Measurements from ENCODE around the gene CNNM4. TPM values are rescaled to one million over a fixed set of nuclear protein-coding genes. Genes with fewer than 3 reads are reported as not detected.

The CNNM4 gene
- total RNA-seq: 11.5 and 12.5 TPM in 2 replicates

DNA sequence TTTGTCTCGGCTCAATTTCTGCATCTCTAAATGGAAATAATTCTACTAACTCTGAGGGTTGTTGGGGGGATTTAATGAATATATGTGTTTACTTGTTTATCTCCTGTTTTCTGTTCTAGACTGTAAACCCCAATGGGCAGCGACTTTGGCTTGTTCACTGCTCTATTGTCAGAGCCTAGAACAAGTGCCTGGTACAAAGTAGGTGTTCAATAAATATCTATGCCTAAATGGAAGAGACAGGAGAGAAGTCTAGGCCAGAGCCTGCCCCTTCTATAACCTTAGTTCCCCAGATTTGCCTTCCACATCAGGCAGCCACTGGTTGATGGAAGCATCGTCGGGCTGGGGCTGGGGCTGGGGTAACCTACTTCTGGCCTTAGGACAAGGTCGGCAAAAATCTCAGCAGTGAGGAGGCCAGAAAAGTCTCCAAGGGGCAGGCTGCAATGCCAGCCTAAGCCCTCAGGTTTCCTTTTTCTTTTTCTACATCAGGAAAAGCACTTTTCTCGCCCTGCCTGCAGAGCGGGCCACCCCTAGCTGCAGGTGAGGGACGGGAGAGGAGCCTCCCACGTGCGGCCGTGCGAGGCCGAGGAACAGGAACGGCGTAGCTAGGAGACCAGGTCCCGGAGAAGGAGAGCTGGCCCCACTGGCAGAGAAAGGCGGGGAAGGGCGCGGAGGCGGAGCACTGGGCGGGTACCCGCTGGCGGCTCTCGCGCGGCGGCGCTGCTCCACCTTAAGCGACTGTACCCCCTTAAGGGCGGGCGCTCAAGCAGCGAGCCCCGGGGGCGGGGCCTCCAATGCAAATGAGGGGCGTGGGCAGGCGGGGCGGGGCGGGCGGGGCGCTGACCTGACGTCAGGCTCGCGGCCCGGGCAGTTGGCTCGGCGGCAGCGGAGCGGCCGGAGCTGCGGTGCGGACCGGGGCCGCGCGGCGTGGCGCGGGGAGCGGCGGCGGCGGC, at the start of gene CNNM4:
CNNM4 (plus strand) TSS at position 867 of the 950 bp plus-strand sequence. CDS start 98 bp downstream, outside the sequence.
- intact Hi-C loops (cut with micrococcal nuclease): loop anchor here (1.0 to 5.0 kb wide), 12 partner anchors 20 to 494 kb away; partner anchors contain the start of genes ANKRD36, ARID5A, CIAO1 and CNNM3

GRCh38 chr2:96710985-96711384, 49.7 kb upstream of the CNNM4 start:
- intact Hi-C loops (cut with micrococcal nuclease): no loop called here

DNA sequence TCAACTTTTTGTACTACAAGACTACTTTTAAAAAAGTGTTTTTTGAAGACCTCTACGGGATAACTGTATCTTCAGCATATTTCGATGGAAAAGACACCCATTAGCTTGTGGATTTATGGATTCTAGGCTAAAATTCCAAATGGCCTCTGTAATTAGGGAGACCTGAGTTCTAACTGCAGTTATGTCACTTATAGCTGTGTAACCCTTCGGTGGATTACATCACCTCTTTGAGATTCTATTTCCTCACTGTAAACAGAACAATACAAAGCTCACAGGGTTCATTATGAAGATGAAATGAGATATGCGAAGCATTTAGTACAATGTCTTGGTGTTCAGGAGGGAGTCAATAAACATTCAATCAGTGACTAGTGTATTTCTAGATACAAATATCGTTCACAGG, 45.0 kb upstream of the CNNM4 start:
- intact Hi-C loops (cut with micrococcal nuclease): no loop called here

DNA sequence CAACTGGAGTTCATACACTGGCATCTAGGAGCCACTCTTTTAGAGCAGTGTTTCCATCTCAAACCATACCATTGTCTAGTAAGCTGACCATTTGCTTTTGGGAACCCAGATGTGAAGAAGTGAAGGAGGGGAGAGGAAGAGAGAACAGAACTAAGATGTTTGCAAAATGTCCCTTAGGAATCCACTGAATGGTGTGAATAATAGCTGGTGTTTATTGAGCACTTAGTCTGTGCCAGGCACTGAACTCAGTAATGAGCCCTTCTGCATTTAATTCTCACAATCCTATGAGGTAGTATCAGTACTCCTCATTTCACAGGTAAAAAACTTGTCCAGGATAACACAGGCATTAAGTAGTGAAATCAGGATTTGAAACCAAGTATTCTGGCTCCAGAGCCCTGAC, 44.3 kb upstream of the CNNM4 start:
- intact Hi-C loops (cut with micrococcal nuclease): no loop called here

GRCh38 chr2:96726131-96726530, 34.6 kb upstream of the CNNM4 start:
- intact Hi-C loops (cut with micrococcal nuclease): no loop called here

GRCh38 chr2:96727431-96727830, 33.3 kb upstream of the CNNM4 start:
- intact Hi-C loops (cut with micrococcal nuclease): no loop called here

GRCh38 chr2:96729748-96730147, 31.0 kb upstream of the CNNM4 start:
- intact Hi-C loops (cut with micrococcal nuclease): no loop called here

DNA sequence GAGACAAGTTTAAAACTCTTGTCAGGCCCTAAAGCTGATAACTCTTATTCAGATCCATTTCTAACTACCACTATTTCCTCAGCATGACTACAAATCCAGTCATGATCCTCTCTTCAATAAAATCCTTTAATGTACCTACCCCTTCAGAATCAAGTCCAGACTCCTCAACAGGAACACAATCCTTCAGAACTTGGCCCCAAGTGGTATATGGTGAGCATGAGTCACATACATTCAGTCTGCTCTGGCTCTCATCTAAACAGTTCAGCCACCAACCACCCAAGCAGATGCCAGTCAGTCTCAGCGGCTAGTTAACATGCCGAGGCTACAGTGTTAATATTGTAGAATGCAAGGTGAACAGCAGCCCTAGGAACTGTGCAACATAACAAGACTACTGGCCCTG, 30.5 kb upstream of the CNNM4 start:
- intact Hi-C loops (cut with micrococcal nuclease): no loop called here

DNA sequence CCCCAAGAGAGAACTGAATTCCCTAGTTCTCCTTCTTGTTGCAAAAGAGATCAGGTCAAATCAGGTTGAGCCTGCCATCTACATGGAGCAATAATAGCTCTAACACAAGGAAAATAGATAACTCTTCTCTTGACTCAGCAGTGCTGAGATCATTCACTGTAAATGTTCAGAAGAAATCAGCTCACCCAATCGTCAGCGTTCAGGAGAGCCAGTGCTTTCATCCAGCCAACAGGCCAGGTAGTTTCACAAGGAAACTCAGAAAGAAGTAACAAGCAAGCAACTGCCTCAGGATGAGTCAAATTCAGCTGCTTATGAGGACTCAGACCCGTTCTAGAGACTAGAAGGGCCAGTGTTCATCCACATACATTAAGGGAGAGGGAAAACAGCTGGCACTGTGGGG, 26.8 kb upstream of the CNNM4 start:
- intact Hi-C loops (cut with micrococcal nuclease): no loop called here

DNA sequence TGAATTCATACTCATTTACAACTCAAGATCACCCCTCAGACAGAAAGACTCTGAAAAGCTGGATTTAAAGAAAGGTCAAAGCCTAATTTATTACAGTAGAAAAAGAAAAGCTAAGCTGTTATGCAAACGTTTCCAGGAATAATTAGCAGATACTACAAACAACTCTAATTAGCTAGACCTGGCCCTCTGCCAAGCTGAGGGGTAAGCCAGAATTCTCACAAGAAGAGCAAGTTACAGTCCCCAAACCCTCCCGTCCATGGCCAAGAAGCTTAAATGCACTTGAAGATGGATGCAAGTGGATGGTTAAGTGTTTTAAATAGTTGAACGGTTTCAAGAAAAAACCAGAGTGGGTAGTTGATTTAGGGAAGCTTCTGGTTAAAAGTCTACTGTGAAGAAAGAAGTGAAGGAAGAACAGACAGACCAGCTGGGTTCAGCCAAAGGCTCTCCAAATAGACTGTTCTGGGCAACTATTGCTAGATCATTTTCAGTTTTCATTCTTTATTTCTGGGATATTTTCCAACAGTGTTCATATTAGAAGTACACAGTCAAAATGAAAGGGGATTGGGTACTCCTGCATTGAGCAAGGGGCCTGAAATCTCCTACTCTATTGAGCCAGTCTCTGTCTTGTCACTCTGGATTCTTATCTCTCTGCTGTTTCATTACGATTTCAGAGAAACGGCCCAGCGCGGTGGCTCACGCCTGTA, 25.7 kb upstream of the CNNM4 start:
- intact Hi-C loops (cut with micrococcal nuclease): no loop called here

GRCh38 chr2:96737251-96737650, 23.5 kb upstream of the CNNM4 start:
- intact Hi-C loops (cut with micrococcal nuclease): no loop called here

DNA sequence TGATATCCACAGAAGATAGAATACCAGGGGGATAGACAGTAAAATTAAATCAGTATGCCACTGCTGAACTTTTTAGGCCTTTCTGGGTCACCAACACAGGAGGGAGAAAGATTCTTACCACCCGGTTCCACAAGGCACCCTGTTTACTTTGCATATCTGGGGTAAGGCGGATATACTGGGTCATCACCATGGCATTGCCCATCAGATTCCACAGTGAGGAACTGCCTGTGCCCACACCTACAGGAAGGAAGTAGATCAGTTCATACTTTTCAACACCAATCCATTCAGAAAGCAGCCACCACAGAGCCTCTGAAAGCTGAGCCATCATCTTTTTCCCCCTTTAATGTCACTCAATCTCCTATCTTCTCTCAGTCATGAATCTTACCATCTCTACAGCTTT, 22.9 kb upstream of the CNNM4 start:
- intact Hi-C loops (cut with micrococcal nuclease): no loop called here

GRCh38 chr2:96739076-96739632, 21.5 kb upstream of the CNNM4 start:
- intact Hi-C loops (cut with micrococcal nuclease): no loop called here

DNA sequence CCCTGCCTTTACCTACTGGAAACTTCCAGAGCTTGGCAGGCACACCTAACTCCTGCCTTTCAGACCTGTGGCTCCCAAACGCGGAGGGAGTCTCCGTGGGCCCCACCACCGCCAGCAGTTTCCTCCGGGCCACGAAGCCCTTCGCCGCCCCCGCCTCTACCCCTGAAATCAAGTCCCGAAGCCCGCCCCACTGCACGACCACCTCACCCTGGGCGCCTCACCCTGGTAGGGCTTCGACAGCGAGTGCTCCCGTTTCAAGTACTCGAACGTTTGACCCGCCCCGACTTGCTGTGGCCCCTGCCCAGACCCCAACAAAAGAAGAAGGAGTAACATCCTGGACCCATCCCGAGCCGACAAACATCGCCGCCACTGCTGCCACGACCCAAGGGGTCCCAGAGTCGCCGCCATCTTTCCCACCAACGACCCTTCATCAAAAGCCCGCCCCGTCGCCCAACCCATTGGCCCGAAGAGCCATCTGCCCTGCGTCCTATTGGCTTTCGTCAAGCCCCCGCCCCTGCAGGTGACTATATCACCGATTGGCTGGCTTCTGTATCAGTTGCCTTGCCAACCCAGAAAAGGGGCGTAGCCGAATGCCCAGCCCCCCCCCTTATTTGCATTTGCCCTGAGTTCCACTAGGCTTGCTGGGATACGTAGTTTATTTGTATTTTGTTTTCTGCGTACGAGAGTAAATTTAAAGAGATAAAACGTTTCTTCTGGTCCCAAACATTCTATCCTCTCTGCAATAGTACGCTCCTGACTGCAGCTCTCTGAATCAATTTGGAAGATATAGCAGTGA, 20.9 kb upstream of the CNNM4 start, which contains the start of gene LMAN2L:
LMAN2L (minus strand) TSS at position 432 of the 796 bp plus-strand sequence; CDS start at position 408, 24 bp downstream.
- intact Hi-C loops (cut with micrococcal nuclease): loop anchor here (1.0 to 5.0 kb wide), 16 partner anchors 20 to 924 kb away; partner anchors contain the start of genes ACTR1B, ANKRD39, ARID5A and CIAO1

DNA sequence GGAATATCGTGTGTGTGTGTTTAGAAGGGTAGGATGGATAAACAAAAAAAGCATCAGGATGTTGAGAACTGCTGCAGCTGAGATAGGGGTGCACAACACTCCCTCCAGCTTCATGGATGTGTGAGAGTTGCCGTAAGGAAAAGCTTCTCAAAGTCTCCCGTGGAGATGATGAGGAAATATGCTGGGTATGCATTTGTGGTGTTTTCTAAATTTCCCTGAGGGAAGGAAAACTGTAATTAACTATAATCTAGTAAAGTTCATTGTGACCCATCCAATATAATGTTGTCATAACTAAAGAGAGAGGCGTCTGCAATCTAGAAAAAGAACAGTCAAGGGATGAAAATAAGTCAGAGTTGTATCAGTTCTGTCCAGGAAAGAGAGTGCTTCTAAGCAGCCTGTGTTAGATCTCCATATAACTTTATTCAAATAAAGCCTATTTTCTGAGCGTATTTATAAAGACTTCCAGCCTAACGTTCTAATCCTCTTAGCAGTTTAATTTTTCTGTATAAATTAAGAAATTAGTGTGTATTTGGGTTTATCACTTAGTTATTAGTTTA, 13.6 kb upstream of the CNNM4 start:
- intact Hi-C loops (cut with micrococcal nuclease): no loop called here

DNA sequence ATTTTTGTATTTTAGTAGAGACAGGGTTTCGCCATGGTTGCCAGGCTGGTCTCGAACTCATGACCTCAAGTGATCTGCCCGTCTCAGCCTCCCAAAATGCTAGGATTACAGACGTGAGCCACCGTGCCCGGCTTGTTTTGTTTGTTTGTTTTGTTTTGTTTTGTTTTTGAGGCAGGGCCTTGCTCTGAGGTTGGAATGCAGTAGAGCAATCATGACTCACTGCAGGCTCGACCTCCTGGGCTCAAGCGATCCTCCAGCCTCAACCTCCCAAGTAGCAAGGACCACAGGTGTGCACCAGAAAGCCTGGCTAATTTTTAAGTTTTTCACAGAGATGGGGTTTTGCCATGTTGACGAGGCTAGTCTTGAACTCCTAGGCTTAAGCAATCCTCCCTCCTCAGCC, 8.9 kb upstream of the CNNM4 start:
- intact Hi-C loops (cut with micrococcal nuclease): no loop called here

DNA sequence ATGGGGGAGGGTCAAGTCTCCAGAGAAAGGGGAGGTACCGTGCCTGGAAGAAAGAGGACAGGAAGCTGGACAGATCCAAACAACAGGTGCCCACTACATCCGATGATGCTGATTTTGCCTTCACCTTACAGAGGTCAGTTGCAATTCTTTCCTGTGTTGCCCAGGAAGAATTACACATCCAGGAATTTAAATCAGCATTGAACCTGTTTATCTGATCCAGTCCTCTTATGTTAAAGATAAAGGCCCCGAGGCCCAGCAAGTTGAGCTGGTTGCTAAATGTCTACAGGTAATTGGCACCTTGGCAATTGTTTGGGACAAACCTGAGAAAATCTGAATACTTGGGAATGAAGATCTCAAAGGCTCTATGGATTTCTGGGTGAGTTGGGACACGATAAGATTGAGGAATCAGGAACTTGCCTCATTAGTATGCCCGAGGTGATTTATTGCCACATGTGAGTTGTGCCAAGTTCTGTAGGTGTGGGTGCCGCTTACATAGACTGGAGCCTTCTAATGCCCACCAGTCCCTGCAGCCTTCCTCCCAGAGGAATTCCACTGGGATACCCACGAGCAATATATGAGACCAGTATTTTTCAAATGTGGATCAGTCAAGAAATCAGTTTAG, 6.9 kb upstream of the CNNM4 start:
- intact Hi-C loops (cut with micrococcal nuclease): no loop called here

DNA sequence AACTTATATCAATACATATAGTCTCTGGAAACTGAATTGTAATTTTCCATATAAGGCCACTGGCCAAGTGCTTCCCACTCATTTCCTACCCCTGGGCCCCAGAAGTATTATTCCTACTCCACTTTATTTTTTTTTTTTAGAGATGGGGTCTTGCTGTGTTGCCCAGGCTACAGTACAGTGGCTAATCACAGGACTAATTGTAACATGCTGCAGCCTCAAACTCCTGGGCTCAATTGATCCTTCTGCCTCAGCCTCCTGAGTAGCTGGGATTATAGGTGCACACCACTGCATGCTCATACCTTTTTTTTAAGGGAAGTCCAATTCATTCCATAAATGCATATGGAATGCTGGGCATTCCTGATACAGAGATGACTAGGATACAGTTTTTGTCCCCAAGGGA, 6.4 kb upstream of the CNNM4 start:
- intact Hi-C loops (cut with micrococcal nuclease): no loop called here

- intact Hi-C loops (cut with micrococcal nuclease): no loop called here
Measured at GRCh38 chr2:96756788-96757476, 3.8 kb upstream of the CNNM4 start.

DNA sequence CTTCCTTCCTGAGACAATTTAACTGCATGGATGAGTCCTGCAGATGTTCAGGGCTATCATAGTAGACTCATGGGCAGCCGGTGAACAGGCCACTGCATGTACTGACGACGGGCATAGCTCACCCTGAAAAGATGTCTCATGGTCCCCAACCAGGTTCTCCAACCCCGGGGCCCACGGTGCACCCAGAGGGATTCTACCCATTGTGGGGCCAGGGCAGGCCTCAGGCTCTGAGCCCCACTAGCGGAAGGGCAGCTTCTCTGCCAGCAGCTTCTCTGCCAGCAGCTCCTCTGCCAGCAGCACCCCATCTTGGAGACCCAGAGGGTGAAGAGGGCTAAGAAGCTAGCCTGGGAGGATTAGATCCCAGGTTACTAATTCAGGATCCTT, 3.2 kb upstream of the CNNM4 start:
- intact Hi-C loops (cut with micrococcal nuclease): no loop called here

Measured in T-helper 1 cell treated with Interleukin-12 subunit alpha and Interleukin-12 subunit beta and Interleukin-4 antibody, amounts not matched to agents 30 ng/mL and 1 ng/mL, for 36 hours (primary cell).